ENCODE results near the gene ANKH.

Gene ANKH

DNA sequence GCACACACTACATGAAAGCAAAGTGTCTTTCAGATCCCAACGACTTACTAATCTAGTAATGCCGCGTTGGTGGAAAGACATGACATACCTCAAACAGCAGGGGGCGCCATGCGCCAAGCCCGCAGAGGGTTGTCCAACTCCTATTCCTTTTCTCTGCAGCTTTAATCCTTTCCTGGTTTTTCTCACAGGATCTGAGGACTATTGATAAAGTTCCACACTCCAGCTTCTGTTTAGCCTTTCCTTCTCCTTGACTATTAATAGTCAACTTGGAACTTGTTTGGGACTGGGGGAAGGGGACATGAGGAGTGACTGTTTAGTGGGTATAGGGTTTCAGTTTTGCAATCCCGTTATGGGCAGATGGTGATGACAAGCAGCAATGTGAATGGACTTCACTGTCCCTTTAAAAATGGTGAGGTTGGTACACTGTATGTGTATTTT is 144.1 kb downstream of the ANKH start:
- TF ChIP-seq RAD21 (IDR thresholded peaks at IDR 0.05; ENCODE audit: low read depth) (peak; percentile 96), EP300 (IDR thresholded peaks at IDR 0.05; ENCODE audit: borderline replicate concordance) (no peak), TEAD4 (IDR thresholded peaks at IDR 0.05) (no peak), CREB1 (IDR thresholded peaks at IDR 0.05; ENCODE audit: low read depth) (no peak), YY1 (IDR thresholded peaks at IDR 0.05; ENCODE audit: low read depth) (no peak)
- TF ChIP-seq, protein P1, sequence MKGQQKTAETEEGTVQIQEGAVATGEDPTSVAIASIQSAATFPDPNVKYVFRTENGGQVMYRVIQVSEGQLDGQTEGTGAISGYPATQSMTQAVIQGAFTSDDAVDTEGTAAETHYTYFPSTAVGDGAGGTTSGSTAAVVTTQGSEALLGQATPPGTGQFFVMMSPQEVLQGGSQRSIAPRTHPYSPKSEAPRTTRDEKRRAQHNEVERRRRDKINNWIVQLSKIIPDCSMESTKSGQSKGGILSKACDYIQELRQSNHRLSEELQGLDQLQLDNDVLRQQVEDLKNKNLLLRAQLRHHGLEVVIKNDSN (IDR thresholded peaks at IDR 0.05): no peak
- TF ChIP-seq, protein P2, sequence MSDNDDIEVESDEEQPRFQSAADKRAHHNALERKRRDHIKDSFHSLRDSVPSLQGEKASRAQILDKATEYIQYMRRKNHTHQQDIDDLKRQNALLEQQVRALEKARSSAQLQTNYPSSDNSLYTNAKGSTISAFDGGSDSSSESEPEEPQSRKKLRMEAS (IDR thresholded peaks at IDR 0.05): no peak

DNA sequence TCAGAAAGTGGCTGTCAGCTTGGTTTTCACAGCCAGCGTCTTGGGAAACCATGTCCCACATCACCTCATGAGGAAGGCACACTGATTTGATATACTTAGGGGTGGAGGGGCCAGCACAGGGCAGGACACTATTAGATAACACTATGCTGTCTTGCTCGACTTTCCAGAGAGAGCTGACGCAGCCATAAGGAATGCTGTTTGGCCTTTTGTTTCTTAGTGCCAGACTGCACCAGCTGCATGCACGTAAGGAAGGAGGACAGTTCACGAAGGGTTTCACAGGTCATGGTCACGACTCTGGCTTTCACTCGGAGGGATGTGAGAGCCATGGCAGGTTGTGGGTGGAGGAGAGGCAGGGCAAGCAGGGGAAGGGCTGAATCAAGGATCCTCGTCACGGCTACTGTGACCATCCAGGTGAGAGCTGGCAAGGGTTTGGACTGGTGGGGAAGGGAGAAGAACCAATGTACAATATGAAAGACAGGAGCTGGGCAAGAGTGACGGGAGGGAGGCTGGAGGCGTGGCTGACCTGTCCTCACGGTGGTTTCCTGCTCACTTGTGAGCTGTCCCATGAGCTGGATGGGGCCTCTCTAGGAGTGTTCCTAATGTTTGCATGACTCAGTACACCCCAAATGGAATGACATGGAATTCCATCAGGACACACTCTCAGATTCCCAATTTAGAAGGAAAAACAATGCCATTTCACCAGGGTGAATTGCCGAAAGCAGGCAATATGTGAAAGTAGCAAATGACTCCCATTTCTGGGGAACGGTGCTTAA is 145.3 kb downstream of the ANKH start:
- TF ChIP-seq EGR1 (IDR thresholded peaks at IDR 0.05) (no peak), TCF12 (IDR thresholded peaks at IDR 0.05; ENCODE audit: low read depth) (no peak), TEAD4 (IDR thresholded peaks at IDR 0.05) (no peak), CEBPB (IDR thresholded peaks at IDR 0.05) (no peak), FOXM1 (IDR thresholded peaks at IDR 0.05; ENCODE audit: borderline replicate concordance, low read depth) (no peak), TAF1 (IDR thresholded peaks at IDR 0.05; ENCODE audit: low read depth) (no peak), CREB1 (IDR thresholded peaks at IDR 0.05; ENCODE audit: low read depth) (no peak), YY1 (IDR thresholded peaks at IDR 0.05; ENCODE audit: low read depth) (no peak), RAD21 (IDR thresholded peaks at IDR 0.05; ENCODE audit: low read depth) (no peak), EP300 (IDR thresholded peaks at IDR 0.05; ENCODE audit: borderline replicate concordance) (no peak), NFIC (IDR thresholded peaks at IDR 0.05) (no peak), ZBTB7A (IDR thresholded peaks at IDR 0.05; ENCODE audit: low read depth) (no peak)
- TF ChIP-seq, protein P1 (IDR thresholded peaks at IDR 0.05): no peak
- TF ChIP-seq, protein P3, sequence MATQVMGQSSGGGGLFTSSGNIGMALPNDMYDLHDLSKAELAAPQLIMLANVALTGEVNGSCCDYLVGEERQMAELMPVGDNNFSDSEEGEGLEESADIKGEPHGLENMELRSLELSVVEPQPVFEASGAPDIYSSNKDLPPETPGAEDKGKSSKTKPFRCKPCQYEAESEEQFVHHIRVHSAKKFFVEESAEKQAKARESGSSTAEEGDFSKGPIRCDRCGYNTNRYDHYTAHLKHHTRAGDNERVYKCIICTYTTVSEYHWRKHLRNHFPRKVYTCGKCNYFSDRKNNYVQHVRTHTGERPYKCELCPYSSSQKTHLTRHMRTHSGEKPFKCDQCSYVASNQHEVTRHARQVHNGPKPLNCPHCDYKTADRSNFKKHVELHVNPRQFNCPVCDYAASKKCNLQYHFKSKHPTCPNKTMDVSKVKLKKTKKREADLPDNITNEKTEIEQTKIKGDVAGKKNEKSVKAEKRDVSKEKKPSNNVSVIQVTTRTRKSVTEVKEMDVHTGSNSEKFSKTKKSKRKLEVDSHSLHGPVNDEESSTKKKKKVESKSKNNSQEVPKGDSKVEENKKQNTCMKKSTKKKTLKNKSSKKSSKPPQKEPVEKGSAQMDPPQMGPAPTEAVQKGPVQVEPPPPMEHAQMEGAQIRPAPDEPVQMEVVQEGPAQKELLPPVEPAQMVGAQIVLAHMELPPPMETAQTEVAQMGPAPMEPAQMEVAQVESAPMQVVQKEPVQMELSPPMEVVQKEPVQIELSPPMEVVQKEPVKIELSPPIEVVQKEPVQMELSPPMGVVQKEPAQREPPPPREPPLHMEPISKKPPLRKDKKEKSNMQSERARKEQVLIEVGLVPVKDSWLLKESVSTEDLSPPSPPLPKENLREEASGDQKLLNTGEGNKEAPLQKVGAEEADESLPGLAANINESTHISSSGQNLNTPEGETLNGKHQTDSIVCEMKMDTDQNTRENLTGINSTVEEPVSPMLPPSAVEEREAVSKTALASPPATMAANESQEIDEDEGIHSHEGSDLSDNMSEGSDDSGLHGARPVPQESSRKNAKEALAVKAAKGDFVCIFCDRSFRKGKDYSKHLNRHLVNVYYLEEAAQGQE (IDR thresholded peaks at IDR 0.05; ENCODE audit: low read depth): no peak
- TF ChIP-seq, protein P2 (IDR thresholded peaks at IDR 0.05): no peak

DNA sequence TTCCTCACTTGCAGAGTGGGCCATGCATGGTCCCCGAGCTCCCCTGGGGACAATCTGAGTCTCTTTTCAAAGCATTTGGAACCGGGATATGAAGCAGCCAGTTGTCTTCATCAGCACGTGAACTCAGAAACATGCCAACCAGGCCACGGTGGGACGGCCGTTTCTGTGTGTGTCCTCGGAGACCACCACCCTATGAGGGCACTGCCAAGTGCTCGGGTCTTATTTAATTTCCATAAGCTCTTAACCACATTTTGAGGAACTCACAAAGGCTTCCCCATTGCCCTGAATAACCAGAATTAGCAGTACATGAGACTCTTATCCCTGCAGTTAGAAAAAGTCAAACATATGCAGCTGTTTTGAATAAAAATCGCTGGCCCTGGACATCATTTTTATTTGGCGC is 146.9 kb downstream of the ANKH start:
- no peak for TF ChIP-seq TEAD4 (IDR thresholded peaks at IDR 0.05)
- TF ChIP-seq, protein P2 (IDR thresholded peaks at IDR 0.05): no peak
- TF ChIP-seq ZBTB7A (IDR thresholded peaks at IDR 0.05; ENCODE audit: low read depth): no peak
- TF ChIP-seq, protein P3 (IDR thresholded peaks at IDR 0.05; ENCODE audit: low read depth): no peak
- TF ChIP-seq TCF12 (IDR thresholded peaks at IDR 0.05; ENCODE audit: low read depth): no peak
- TF ChIP-seq CREB1 (IDR thresholded peaks at IDR 0.05; ENCODE audit: low read depth): no peak
- TF ChIP-seq, protein P1 (IDR thresholded peaks at IDR 0.05): no peak
- TF ChIP-seq FOXM1 (IDR thresholded peaks at IDR 0.05; ENCODE audit: borderline replicate concordance, low read depth): no peak
- TF ChIP-seq NFIC (IDR thresholded peaks at IDR 0.05): no peak
- no peak for TF ChIP-seq RAD21 (IDR thresholded peaks at IDR 0.05; ENCODE audit: low read depth)

DNA sequence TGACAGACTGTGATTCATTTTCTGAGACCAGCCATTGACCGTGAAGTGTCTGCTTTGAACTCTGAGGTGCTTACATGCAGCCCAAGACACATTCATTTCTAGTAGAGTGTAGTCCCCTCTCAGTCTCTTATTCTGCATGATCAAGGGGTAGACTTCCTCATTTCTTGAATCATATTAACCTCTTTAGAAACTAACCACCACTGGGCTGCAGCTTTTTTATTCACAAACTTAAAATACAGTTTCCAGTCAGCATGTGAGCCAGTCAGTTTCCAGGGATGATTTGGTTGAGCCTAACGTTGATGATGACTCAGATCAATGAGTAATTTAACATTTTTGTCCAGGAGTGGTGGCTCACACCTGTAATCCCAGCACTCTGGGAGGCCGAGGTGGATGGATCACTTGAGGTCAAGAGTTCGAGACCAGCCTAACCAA is 147.9 kb downstream of the ANKH start:
- TF ChIP-seq TCF12 (IDR thresholded peaks at IDR 0.05; ENCODE audit: low read depth): no peak
- no peak for TF ChIP-seq EP300 (IDR thresholded peaks at IDR 0.05; ENCODE audit: borderline replicate concordance)
- TF ChIP-seq CREB1 (IDR thresholded peaks at IDR 0.05; ENCODE audit: low read depth): no peak

DNA sequence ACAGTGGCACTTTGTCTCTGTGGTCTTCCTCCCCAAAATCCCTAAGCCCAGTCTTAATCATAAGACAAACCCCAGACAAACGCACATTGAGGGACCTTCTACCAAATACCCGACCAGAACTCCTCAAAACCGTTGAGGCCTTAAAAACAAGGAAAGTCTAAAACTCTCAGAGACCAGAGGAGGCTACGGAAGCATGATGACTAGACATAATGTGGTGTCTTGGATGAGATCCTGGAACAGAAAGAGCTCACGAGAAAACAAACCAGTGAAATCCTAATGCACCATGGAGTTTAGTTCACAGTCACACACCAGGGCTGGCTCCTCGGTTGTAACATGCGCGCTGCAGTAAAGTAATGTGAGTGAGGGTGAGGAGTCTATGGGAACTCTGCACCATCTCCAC is 148.7 kb downstream of the ANKH start:
- TF ChIP-seq CREB1 (IDR thresholded peaks at IDR 0.05; ENCODE audit: low read depth) (no peak), YY1 (IDR thresholded peaks at IDR 0.05; ENCODE audit: low read depth) (no peak), EP300 (IDR thresholded peaks at IDR 0.05; ENCODE audit: borderline replicate concordance) (no peak), TCF12 (IDR thresholded peaks at IDR 0.05; ENCODE audit: low read depth) (no peak)
- TF ChIP-seq, protein P3 (IDR thresholded peaks at IDR 0.05; ENCODE audit: low read depth): no peak

All from Ishikawa (cell line).